Measurements from ENCODE around the gene PARD3B.

Gene PARD3B

GRCh38 chr2:205077159-205077558 is 531.9 kb downstream of the PARD3B start:
- DNase-seq (ENCODE audit: insufficient read length, low spot score) (no peak), FAIRE-seq (no peak)
- TF ChIP-seq POLR2A (IDR thresholded peaks at IDR 0.05; ENCODE audit: low read depth, low read length), result no peak

DNA sequence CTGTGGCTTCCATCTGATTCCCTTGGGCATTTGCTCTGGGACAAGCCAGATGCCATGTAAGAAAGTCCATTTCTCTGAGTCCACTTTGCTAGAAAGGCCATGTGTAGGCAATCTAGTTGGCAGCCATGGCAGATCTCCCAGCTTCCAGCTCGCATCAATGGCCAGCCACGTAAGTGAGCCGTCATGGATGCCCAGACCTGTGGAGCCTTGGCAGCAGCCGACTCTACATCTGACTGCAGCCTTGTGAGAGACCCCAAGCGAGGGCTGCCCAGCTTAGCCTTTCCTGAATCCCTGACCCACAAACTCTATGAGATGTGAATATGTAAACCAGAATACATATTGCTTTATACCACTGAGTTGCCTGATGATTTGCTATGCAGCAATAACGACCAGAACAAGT is 533.5 kb downstream of the PARD3B start:
- no peak for DNase-seq (ENCODE audit: insufficient read length, low spot score)
- no peak for FAIRE-seq
- TF ChIP-seq POLR2A (IDR thresholded peaks at IDR 0.05; ENCODE audit: low read depth, low read length), result no peak

- FAIRE-seq (no peak), DNase-seq (ENCODE audit: insufficient read length, low spot score) (no peak)
Observed at GRCh38 chr2:205079173-205079572, 533.9 kb downstream of the PARD3B start.

GRCh38 chr2:205086662-205087061 is 541.4 kb downstream of the PARD3B start:
- no peak for FAIRE-seq
- no peak for DNase-seq (ENCODE audit: insufficient read length, low spot score)

More at GRCh38 chr2:205079173-205079572, 533.9 kb downstream of the PARD3B start:
- no peak for TF ChIP-seq POLR2A (IDR thresholded peaks at IDR 0.05; ENCODE audit: low read depth, low read length)

DNA sequence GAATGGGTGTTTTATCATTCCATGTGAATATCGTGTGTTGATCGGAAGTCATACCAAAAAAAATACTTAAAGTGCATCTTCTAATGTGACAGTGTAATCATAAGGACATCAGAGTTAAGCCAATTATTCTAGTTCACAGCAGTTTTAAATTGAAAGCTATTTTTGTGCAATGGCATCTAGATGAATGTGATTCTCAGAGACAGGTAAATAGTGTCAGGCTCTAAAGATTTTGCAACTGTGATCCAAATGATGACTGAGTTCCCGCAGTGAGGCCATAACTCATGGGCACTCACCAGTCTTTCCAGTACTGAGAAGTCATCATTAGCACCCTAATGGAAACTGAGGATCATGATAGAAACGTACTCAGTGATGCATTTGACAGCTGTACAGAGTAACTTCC is 542.6 kb downstream of the PARD3B start:
- DNase-seq (ENCODE audit: insufficient read length, low spot score) (no peak), FAIRE-seq (no peak)
- TF ChIP-seq POLR2A (IDR thresholded peaks at IDR 0.05; ENCODE audit: low read depth, low read length), result no peak

More at GRCh38 chr2:205086662-205087061, 541.4 kb downstream of the PARD3B start:
- TF ChIP-seq POLR2A (IDR thresholded peaks at IDR 0.05; ENCODE audit: low read depth, low read length), result no peak

- no peak for FAIRE-seq
- no peak for TF ChIP-seq POLR2A (IDR thresholded peaks at IDR 0.05; ENCODE audit: low read depth, low read length)
- no peak for DNase-seq (ENCODE audit: insufficient read length, low spot score)
Observed at GRCh38 chr2:205089958-205090357, 544.7 kb downstream of the PARD3B start.

DNA sequence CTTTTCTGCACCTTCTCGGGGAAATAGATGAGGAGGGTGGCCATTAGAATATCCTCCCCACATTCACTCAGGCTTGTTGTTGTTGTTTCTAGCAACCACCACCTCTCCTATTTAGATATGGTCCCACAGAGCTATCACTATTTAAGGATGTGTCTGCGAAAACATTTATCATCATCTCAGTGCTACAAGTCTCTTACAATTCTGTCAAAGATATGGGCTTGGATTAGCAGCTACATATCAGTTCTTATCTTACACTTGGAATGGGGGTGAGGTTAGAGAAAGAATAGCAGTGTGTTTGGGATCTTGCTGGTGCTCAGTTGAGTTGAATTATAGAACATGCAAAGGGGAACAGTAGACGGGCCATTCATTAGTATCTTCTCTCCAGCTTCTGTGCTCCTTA is 546.1 kb downstream of the PARD3B start:
- FAIRE-seq (no peak), DNase-seq (ENCODE audit: insufficient read length, low spot score) (no peak)
- TF ChIP-seq POLR2A (IDR thresholded peaks at IDR 0.05; ENCODE audit: low read depth, low read length), result no peak

- DNase-seq (ENCODE audit: insufficient read length, low spot score) (no peak), FAIRE-seq (no peak)
- no peak for TF ChIP-seq POLR2A (IDR thresholded peaks at IDR 0.05; ENCODE audit: low read depth, low read length)
Observed at GRCh38 chr2:205094031-205094430, 548.8 kb downstream of the PARD3B start.

- FAIRE-seq (no peak), DNase-seq (ENCODE audit: insufficient read length, low spot score) (no peak)
- no peak for TF ChIP-seq POLR2A (IDR thresholded peaks at IDR 0.05; ENCODE audit: low read depth, low read length)
Observed at GRCh38 chr2:205103699-205104098, 558.4 kb downstream of the PARD3B start.

GRCh38 chr2:205107810-205108209 is 562.5 kb downstream of the PARD3B start:
- FAIRE-seq (no peak), DNase-seq (ENCODE audit: insufficient read length, low spot score) (no peak)
- no peak for TF ChIP-seq POLR2A (IDR thresholded peaks at IDR 0.05; ENCODE audit: low read depth, low read length)

- FAIRE-seq (no peak), DNase-seq (ENCODE audit: insufficient read length, low spot score) (no peak)
- TF ChIP-seq POLR2A (IDR thresholded peaks at IDR 0.05; ENCODE audit: low read depth, low read length), result no peak
Observed at GRCh38 chr2:205115511-205115910, 570.2 kb downstream of the PARD3B start.

- TF ChIP-seq POLR2A (IDR thresholded peaks at IDR 0.05; ENCODE audit: low read depth, low read length), result no peak
- FAIRE-seq (no peak), DNase-seq (ENCODE audit: insufficient read length, low spot score) (no peak)
Observed at GRCh38 chr2:205117125-205117524, 571.9 kb downstream of the PARD3B start.

DNA sequence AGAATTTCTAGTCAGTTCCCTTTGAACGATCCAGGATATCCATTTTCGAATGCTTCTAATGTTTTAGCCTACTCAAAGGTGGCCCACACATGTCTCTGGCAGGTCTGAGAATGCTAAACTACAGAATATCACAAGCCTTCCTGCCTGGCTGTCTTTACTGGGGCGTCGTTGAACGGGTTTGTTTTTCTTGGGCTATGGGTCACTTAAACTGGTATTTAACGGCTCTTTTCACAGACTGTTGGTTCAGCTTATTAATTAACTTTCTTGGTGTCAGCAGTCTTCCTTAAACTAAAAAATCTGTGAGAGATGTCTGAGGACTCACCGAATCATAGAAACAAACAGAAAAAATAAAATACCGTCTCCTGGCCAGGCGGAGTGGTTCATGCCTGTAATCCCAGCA is 573.9 kb downstream of the PARD3B start:
- DNase-seq (ENCODE audit: insufficient read length, low spot score), result no peak

DNA sequence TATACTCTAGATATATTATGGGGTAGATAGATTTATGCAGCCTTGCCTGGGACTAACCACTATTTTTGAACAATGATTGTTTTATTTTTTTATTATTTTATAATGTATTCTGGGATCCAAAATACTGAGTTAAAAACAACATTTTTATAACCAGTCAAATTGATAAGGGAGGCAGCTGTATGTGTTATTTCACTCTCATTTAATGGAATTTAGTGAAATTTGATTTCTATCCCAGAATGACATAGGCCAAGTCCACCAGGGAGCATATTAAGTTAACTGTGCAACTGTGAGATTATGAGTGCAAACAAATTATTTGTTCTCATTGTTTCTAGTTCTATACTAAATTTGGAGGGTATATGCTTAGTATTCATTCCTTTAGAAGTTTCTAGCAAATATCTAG is 583.5 kb downstream of the PARD3B start:
- no peak for FAIRE-seq

More for the DNA sequence above, 573.9 kb downstream of the PARD3B start:
- no peak for TF ChIP-seq POLR2A (IDR thresholded peaks at IDR 0.05; ENCODE audit: low read depth, low read length)
- FAIRE-seq, result no peak

DNA sequence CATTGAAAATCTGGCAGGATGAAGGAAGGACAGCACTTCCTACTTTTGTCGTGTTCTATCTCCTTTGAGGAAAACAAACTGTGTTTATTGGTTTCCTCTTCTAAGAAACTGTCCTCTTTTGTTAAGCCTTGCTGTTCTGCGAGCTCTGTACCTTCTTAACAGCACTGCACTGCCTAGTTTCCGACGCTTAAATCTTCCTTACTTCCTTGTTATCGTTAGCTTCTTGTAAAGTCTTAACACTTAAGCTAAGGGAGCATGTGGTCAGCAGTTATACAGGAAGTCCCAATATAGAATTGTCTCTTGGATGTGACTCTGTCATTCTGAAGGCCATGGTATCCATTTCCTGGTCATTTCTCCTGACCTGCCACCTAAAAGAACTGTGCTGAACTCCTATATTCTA is 584.3 kb downstream of the PARD3B start:
- no peak for FAIRE-seq
- no peak for TF ChIP-seq POLR2A (IDR thresholded peaks at IDR 0.05; ENCODE audit: low read depth, low read length)
- DNase-seq (ENCODE audit: insufficient read length, low spot score), result no peak

More for the DNA sequence above, 583.5 kb downstream of the PARD3B start:
- TF ChIP-seq POLR2A (IDR thresholded peaks at IDR 0.05; ENCODE audit: low read depth, low read length), result no peak
- no peak for DNase-seq (ENCODE audit: insufficient read length, low spot score)
